Liver (tissue), 5 donors: ENCODE measurements around the gene DIS3L2. TPM values are rescaled to one million over a fixed set of nuclear protein-coding genes. Genes with fewer than 3 reads are reported as not detected.

Source experiments
- polyA plus RNA-seq, 2 donors: library from polyadenylated mRNA; stranded (reverse) in 1 of 2; unstranded in 1 of 2; fragments of 200-250 nt in 1 of 2; fragments of >200 nt in 1 of 2; fragmentation: Nextera tagmentation in 1 of 2; extraction: Ambion mirVana in 1 of 2; gene quantifications; one replicate each; pipeline versions ENCODE4 v1.2.1 to v1.2.3, GENCODE V29; 2013 to 2015
- small RNA-seq: library from RNA; depleted of rRNA; stranded (forward); fragments of <200 nt; gene quantifications from one replicate; pipeline ENCODE3, GENCODE V24; 2014
- total RNA-seq, 2 donors: library from RNA; depleted of rRNA; stranded (reverse); fragments of >200 nt; gene quantifications; one replicate each; pipeline ENCODE4 v1.2.3, GENCODE V29; 2014
- donor health status: healthy.
- donor health status: healthy.
- donor health status: healthy.

Gene DIS3L2
- total and polyA plus RNA-seq, 4 donors: 5.7 to 21.5 (median 8.8) TPM

Small RNA genes within 50 kb of the gene (small RNA-seq; reads per million reads assigned to genes)
- gene AC068134.3 (not detected), gene AC068134.4 (not detected), gene MIR562 (not detected)

Other genes with a start within 250 kb of the DIS3L2 start
- 1 to 10 TPM; 6.6 to 7.1 TPM for gene PDE6D, start 180.4 kb upstream of the DIS3L2 start, total RNA-seq
- 1 to 10 TPM; 6.9 to 8.5 TPM for gene PDE6D, start 180.4 kb upstream of the DIS3L2 start, polyA plus RNA-seq
- gene COPS7B, start 175.3 kb upstream of the DIS3L2 start, total RNA-seq: 10 to 100 TPM in 1 of 2 donors, 1 to 10 TPM in 1; 8.7 to 13.5 TPM
- 10 to 100 TPM in 1 of 2 donors, 1 to 10 TPM in 1; 9.8 to 10.8 TPM for gene COPS7B, start 175.3 kb upstream of the DIS3L2 start, polyA plus RNA-seq
- gene NPPC, start 35.3 kb upstream of the DIS3L2 start, total RNA-seq: under 1 TPM in 1 of 2 donors, not detected in 1; 0.47 TPM
- not detected for gene NPPC, start 35.3 kb upstream of the DIS3L2 start, polyA plus RNA-seq